ENCODE results near the gene CCDC184.

GRCh38 chr12:48189331-48190125, 6.1 kb downstream of the CCDC184 start:
- TF ChIP-seq EZH2 (IDR thresholded peaks at IDR 0.05; ENCODE audit: borderline replicate concordance, low read depth, low read length, poor library complexity, severe bottlenecking) (no peak), CTCF (conservative IDR thresholded peaks at IDR 0.05; ENCODE audit: low read depth, low read length) (peak; percentile 86)
